ENCODE measurements around the gene MBOAT2.
"Not testable (repeated sequence)": the region's sequence is repeated elsewhere in the genome, so short reads cannot be mapped to it uniquely, and the experiment has no call there.

The MBOAT2 gene

DNA sequence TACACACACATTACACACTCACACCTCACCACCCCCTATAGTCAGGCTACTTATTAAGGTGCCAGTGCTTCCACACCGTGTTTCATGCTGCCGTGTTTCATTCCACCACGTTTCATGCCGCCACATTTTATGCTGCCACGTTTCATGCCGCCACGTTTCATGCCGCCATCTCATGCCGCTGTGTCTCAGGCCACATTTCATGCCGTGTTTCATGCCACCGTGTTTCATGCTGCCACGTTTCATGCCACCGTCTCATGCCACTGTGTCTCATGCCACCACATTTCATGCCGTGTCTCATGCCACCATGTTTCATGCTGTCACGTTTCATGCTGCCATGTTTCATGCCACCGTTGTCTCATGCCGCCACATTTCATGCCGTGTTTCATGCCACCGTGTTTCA, 65.1 kb downstream of the MBOAT2 start:
- DNase-seq, result no peak

DNA sequence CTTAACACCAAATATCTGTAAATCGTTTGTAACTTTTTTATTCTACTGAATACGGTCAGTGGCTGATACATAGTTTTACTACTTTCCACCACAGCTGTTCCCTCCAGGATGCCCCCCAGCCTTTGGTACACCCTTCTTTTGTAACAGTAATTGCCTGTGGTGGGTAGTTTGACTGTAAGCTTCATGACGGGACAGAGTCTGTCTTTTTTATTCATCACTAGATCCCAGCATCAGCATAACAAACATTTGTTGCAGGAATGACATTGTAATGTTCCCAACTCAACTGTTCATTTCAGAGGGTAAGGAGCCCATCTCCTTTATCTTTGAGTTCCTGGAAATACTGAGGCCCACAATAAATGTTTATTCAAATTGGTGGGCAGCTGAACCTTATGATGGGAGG, 67.5 kb downstream of the MBOAT2 start:
- DNase-seq, result no peak

DNA sequence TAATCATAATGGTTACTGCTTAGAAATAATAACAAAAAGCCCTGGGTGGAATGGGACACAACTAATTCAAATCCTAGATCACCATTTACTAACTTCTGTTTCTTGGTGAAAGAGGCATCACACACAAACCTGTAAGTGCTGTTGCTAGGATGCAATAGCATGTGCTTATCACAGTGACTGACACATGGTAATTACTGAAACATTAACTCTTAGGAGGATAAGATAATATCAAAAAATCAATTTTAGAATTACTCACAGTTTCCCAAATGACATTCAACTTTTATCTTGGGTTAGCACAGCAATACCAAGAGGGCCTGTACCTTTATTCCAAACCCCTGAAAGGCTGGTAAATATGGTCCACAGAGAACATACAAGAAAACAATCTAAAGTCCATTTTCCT, 69.1 kb downstream of the MBOAT2 start:
- no peak for DNase-seq

DNA sequence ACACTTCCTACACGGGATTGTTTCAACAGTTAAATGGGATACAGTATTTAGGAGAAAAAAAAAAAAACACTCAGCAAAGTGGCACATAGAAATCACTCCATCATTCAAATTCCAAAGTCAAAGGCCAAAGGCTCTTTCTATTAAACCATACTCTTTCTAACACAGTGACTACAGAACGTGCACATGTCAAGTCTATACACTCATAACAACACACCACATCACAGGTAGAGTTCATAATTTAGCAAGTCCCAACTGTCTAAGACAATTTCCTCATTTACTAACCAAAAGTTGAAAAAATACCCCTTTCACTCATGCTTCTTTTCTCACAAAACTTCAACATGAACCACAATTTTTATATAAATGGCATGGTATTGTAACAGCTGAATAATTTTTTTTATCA, 70.8 kb downstream of the MBOAT2 start:
- no peak for DNase-seq

DNA sequence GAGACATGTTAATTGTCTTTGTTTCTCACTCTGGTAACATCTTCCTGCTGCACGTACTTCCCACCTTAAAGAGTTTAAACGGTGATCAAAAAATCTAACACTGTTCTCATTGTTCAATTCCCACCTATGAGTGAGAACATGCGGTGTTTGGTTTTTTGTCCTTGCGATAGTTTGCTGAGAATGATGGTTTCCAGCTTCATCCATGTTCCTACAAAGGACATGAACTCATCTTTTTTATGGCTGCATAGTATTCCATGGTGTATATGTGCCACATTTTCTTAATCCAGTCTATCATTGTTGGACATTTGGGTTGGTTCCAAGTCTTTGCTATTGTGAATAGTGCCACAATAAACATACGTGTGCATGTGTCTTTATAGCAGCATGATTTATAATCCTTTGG, 73.3 kb downstream of the MBOAT2 start:
- DNase-seq, result not testable (repeated sequence)

DNA sequence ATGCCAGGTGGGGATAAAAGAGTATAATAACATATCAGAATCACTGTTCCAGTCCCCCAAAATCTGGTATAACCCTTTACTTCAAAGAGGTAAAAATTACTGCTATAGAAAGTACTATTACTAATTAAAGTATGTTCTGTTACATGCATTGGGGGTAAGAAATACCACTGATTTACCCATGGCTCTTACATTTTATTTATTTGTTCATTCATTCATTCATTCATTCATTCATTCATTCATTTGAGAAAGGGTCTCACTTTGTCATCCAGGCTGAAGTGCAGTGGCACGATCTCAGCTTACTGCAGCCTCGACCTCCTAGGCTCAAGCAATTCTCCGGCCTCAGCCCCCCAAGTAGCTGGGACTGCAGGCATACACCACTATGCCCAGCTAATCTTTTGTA, 74.4 kb downstream of the MBOAT2 start:
- no peak for DNase-seq

DNA sequence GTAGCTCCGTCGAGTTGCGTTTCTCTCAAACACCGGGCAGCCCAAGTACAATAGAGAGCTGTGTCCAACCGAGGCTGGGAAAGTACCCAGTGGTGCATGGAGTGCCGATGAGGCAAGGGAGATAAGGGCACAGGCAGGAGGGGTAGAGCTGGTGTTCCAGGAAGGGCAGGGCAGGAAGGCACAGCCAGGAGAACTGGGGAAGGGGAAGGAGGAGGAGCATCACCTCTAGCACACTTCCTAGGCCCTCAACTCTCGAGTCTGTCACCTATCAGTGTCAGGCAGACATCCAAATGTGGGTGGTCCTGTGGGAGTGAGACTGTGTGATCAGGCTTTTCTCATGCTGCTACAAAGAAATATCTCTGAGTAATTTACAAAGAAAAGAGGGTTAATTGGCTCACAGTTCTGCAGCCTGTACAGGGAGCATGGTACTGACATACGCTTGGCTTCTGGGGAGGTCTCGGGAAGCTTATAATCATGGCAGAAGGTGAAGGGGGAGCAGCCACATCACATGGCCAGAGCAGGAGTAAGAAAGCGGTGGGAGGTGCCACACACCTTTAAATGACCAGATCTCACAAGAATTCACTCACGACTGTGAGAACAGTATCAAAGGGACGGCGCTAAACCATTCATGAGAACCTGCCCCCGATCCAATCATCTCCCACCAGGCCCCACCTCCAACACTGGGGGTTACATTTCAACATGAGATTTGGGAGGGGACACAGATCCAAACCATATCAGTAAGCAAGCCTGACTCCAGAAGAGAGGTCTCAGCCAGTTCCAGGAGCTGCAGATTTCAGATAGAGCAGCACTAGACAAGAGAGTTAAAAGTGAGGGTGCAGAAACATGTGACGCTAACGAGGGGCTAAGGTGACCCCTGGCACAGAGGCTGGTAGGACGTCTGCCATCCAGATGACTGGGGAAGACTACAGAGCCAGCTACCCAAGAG, 75.7 kb downstream of the MBOAT2 start:
- peak; percentile 34 for DNase-seq

DNA sequence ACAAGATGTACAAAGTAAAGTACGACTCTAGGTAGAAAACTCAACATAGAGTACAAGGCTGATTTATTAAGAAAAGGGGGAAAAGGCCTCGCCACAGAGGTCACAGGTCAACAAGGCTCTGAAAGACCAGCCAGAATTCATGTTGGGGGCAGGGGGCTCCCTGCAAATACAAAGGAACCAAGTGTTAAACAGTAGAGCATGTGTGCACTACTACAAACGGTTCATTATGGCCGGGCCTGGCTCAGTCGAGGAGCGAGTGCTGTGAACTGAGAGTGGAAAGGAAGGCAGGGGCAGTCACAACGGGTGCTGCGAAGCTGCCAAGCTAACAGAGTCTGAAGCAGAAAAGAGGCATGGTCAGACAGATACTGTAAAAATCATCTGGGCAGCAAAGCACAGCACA, 77.1 kb downstream of the MBOAT2 start:
- DNase-seq, result peak; percentile 88

DNA sequence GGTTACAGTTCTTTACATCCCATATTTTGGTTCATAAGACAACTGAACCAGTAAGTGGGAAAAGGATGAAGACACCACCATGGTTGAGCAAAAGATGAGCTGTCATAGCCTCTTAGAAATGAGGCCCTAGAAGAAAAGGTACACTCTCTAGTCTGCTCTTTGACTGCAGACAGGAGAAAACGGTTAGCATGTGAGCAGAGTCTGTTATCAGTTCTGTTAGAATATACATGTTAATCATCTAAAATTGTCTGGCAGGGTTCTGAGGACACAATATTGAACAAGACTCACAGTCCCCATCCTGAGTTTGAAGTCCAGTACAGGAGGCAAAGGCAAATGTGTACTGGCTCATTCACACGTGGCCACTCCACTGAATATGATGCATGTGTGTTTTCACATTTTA, 78.1 kb downstream of the MBOAT2 start:
- no peak for DNase-seq

DNA sequence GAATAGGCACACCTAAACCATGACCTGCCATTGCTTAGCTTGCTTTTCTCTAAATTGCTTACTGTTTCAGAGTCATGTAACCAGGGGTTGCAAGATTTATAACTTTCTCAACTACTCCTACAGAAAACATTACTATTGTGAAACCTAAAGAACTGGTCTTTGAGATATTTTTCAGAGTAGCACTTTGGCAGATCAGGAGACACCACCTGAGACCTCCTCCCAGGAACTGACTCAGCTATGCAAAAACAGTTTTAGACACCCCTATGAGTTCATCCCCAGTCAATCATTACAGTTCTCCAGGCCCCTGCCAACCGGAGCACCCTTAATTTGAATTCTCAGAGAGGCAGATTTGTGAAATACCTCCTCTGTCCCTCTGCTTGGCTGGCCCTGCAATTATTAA, 80.3 kb downstream of the MBOAT2 start:
- no peak for DNase-seq

DNA sequence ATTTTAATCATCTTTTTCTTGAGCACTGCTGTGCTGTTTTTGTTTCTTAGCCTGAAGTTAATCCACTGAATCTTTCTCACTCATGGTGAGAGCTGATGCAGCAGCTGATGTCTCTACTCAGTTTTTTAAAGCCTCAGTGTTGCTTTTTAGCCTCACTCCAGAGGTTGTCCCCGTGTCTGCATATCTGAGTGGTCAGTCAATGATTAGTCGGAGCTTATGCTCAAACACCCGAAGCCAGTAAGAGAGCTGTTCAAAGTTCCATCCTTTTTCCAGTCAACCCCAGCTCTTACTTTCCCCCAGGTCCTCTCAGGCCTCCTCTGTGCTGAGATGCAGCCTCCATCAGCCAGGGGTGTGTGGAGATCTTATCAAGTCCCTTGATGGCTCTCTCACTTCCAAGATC, 81.1 kb downstream of the MBOAT2 start:
- DNase-seq, result no peak

DNA sequence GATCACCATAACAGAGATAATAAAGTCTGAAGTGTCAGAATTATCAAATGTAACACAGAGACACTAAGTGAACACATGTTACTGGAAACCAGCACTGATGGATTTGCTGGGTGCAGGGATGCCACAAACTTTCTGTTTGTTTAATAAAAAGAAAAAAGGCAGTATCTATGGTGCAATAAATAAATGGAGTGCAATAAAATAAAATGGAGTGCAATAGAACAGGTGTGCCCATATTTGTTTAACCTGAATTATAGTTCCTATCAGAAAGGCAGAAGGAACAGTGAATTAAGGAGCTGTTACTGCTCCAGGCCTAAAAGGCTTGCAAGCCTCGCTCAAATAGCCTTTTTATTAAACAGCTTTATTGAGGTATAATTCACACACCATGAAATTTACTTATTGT, 85.1 kb downstream of the MBOAT2 start:
- no peak for DNase-seq

DNA sequence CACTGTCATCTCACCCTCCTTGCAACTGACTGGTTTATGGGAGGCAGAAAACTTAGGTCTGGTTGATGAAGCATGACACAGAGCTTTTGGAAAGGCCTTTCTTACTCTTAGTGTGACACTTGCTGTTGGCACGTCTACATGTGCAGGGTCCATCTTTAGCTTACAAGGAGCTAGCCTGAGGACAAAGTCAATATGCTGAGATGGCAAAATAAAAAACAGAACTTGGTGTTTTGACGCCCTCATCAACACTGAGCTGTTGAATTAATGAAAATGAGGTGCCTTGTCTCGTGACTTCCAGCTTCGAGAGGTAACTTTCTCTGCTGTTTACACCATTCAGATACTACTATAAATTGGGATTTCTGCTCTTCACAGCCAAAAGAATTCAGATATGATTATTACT, 87.5 kb downstream of the MBOAT2 start:
- no peak for DNase-seq

DNA sequence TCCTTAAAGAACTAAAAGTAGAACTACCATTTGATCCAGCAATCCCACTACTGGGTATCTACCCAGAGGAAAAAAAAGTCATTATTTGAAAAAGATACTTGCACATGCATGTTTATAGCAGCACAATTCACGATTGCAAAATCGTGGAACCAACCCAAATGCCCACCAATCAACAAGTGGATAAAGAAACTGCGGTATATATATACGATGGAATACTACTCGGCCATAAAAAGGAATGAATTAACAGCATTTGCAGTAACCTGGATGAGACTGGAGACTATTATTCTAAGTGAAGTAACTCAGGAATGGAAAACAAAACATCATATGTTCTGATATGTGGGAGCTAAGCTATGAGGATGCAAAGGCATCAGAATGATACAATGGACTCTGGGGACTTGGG, 89.7 kb downstream of the MBOAT2 start:
- not testable (repeated sequence) for DNase-seq

DNA sequence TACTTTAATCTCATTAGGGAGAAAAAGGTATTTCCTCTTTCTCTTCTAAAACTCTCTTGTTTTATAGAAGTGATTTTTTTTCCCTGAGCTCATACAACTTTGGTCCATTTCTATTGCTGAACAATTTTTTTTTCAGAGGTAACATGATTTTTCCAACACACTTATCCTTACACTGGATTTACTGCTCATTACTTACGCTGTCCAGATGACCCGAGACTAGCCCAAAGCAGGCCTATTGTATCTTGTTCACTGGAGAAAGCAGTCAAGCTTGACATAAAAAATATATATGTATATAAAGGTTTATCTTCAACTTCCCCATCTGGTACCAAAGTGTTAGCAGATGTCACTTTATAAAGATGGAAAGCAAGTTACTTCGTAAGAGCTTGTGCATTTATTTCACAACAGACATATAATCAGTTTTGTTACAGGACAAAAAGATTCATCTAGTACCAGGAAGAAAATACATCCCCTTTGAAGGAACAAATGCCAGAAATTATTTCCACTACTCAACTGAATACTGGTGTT, 95.7 kb downstream of the MBOAT2 start:
- DNase-seq, result no peak

DNA sequence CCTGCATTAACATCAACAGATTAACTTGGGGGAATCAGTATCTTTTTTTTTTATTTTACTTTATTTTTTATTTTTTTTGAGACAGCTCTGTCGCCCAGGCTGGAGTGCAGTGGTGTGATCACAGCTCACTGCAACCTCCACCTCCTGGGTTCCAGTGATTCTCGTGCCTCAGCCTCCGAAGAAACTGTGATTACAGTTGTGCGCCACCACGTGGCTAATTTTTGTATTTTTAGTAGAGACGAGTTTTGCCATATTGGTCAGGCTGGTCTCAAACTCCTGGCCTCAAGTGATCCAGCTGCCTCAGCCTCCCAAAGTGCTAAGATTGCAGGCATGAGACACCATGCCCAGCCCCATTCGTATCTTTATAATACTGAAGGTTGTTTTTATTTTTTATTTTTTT, 99.6 kb downstream of the MBOAT2 start:
- DNase-seq, result not testable (repeated sequence)

DNA sequence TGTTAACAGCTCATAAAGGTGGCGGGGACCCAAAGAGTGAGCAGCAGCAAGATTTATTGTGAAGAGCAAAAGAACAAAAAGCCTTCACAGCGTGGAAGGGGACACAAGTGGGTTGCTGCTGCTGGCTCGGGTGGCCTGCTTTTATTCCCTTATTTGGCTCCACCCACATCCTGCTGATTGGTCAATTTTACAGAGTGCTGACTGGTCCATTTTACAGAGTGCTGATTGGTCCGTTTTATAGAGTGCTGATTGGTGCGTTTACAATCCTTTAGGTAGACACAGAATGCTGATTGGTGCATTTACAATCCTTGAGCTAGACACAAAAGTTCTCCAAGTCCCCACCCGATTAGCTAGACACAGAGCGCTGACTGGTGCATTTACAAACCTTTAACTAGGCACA, 100.7 kb downstream of the MBOAT2 start:
- DNase-seq, result not testable (repeated sequence)

DNA sequence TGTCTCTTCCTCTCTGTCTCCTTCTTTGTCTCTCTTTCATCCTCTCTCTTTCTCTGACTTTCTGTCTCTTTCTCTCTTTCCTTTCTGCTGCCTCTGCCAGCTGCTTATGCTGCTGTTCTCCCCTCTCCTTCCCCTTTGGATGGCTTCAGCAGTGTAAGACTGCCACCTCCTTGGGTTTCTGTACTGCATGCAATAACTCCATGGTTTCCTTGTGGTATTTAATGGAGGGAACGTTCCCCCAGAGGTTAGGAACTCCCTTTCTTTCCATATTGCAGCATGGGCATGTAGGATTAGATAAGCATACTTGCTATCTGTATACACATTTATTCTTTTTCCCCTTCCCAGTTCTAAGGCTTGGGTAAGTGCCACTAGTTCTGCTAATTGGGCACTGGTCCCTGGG, 106.3 kb downstream of the MBOAT2 start:
- DNase-seq, result not testable (repeated sequence)

DNA sequence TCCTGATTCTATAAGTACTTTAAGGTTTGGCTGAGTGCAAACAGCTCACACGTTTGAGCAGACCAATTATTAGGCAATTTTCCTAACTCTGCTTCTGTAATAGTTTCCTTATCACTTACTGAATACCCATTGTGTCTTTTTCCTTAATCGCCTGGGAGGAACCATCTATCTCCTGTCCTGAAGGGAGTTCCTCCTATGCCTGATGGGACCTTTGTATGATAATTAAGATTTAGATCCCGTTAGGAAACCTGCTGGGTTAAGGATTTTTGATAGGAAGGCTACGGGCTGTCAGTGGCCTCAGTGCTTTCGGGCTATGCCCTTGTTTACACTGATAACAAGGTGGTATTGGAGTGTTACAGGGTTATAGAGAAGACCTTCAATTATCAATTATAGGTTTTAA, 106.8 kb downstream of the MBOAT2 start:
- DNase-seq, result not testable (repeated sequence)

DNA sequence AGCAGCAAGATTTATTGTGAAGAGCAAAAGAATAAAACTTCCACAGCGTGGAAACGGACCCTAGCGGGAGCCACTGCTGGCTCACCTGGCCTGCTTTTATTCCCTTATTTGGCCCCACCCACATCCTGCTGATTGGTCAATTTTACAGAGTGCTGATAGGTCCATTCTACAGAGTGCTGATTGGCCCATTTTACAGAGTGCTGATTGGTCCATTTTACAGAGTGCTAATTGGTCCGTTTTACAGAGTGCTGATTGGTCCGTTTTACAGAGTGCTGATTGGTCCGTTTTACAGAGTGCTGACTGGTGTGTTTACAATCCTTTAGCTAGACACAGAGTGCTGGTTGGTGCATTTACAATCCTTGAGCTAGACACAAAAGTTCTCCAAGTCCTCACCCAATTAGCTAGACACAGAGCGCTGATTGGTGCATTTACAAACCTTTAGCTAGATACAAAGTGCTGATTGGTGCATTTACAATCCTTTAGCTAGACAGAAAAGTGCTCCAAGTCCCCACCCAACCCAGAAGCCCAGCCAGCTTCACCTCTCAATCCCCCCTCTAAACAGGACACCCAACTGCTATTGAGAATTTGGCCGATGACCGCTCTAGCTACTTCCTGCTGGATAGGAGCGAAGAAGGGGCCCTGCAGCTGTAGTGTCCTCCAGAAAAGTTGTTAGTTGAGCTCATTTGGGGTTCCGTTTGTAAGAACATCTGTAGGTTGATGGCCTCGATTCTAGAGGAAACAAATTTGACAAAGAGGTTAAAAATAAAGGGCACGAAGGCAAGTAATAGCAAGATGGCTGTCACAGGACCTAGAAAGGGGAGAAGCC, 108.2 kb downstream of the MBOAT2 start:
- not testable (repeated sequence) for DNase-seq

DNA sequence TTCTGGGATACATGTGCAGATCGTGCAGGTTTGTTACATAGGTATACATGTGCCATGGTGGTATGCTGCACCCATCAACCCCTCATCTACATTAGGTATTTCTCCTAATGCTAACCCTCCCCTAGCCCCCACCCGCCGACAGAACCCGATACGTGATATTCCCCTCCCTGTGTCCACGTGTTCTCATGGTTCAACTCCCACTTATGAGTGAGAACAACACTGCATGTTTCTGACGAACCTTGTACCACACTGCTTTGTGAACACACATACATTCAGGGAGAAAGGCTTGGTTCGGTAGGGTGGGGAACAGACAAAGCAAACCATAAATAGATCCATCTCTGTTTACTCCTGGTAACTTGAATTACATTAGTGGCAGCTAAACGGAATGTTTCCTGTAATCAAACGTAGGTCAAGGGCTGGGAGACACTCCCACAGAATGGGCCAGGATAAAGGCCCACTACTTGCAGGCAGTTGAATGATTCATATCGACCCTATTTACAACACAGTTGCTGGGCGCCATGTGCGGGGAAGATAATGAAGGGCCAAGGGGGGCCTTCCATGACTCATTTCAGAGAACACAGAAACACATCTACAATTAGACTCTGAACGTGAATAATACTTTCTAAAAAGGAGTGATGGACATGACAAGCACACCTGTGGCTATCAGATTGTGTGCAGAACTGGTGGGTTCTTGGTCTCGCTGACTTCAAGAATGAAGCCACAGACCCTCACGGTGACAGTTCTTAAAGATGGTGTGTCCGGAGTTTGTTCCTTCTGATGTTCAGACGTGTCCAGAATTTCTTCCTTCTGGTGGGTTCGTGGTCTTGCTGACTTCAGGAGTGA, 109.3 kb downstream of the MBOAT2 start:
- DNase-seq, result no peak

DNA sequence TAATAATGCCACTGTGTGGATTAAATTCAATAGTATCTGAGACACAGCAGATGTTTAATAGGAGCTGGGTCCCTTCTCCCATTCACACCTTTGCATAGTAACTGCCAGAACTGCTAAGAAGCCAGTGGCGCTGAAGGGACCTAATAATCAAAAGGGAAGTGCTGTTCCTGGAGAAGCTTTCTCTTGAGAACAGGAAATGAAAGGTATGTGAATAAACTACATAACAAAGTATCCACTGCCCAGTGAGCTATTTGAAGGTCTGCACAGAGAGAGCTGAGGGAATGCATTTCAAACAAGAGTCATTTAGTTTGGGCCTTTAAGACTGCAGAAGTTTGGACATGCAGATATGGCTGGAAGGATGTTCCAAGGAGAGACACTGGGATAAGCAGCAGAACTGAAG, 110.0 kb downstream of the MBOAT2 start:
- no peak for DNase-seq

DNA sequence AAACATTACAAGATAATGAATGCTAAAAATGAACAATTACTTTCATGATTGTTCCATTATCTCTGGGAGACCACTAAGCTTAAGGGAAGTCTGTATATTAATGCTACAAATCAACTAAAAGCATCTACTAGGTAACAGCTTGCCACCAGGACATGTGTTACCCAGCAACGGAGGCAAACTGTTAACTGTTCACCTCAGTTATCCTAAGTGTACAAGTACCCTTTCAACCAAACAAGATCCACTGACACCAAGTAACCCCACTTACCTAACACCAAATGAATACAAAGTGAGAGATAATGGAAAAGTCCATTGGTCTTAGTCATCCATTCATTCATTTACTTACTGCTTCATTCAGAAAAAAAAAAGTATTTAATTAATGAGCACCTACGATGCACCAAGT, 111.4 kb downstream of the MBOAT2 start:
- no peak for DNase-seq

Data from midbrain (tissue), 1 donor.